SU-DHL-6 (cell line): ENCODE measurements around the gene ENPP4.

Experiments used
- EZH2phosphoT487 ChIP-seq: fragments of 200-600 bp; sonication (generic), shearing (Covaris generic); conservative IDR thresholded peaks from 2 replicates; pipeline ENCODE4 v1.6.1; 2018; ENCODE audit warnings: mild to moderate bottlenecking, antibody characterized with exemption, low read length, moderate library complexity, mixed read lengths
- TF ChIP-seq, protein P1 (sequence below): fragments of 200-600 bp; sonication (generic); IDR thresholded peaks from one replicate; pipeline ENCODE4 v1.5.1; 2017; ENCODE audit warnings: antibody characterized with exemption, mild to moderate bottlenecking, low read length, moderate library complexity; ENCODE audit not compliant: insufficient read depth, poor library complexity, severe bottlenecking

DNA sequence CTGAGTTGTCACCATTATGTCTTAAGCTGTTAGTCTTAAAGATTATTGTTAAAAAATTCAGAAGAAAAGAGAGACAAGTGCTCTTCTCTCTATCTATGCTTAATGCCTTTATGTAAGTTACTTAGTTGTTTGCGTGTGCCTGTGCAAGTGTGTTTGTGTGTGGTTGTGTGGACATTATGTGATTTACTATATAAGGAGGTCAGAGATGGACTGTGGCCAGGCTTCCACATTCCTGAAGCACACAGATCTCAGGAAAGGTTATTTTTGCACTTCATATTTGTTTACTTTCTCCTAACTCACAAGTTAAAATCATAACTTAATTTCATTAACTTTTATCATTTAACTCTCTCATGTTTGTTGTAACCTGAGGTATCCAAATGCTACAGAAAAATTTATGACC lies 14.5 kb downstream of the ENPP4 start:
- TF ChIP-seq, protein P1, sequence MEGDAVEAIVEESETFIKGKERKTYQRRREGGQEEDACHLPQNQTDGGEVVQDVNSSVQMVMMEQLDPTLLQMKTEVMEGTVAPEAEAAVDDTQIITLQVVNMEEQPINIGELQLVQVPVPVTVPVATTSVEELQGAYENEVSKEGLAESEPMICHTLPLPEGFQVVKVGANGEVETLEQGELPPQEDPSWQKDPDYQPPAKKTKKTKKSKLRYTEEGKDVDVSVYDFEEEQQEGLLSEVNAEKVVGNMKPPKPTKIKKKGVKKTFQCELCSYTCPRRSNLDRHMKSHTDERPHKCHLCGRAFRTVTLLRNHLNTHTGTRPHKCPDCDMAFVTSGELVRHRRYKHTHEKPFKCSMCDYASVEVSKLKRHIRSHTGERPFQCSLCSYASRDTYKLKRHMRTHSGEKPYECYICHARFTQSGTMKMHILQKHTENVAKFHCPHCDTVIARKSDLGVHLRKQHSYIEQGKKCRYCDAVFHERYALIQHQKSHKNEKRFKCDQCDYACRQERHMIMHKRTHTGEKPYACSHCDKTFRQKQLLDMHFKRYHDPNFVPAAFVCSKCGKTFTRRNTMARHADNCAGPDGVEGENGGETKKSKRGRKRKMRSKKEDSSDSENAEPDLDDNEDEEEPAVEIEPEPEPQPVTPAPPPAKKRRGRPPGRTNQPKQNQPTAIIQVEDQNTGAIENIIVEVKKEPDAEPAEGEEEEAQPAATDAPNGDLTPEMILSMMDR, result no peak
- TF ChIP-seq EZH2phosphoT487, result no peak
